GM12878 (cell line): ENCODE measurements around the gene HS3ST1.

ENCODE experiments used
- CTCF ChIP-seq, 3 experiments: IDR thresholded peaks in 2 of 3; conservative IDR thresholded peaks in 1 of 3; 2 replicates each; pipeline ENCODE4 v1.5.1; 2011; ENCODE audit warnings: low read depth in 3 of 3, low read length in 3 of 3, mild to moderate bottlenecking in 3 of 3, control low read depth in 2 of 3, moderate library complexity in 2 of 3, inconsistent platforms in 1 of 3, mixed read lengths in 1 of 3; ENCODE audit not compliant: control insufficient read depth in 2 of 3, insufficient read depth in 1 of 3; ENCODE audit errors: extremely low read depth in 1 of 3
- POLR2A ChIP-seq: IDR thresholded peaks from 2 replicates; pipeline ENCODE4 v1.6.1; 2011; ENCODE audit warnings: low read depth, mild to moderate bottlenecking, low read length

GRCh38 chr4:11436084-11436483, 7.4 kb upstream of the HS3ST1 start:
- no peak for TF ChIP-seq CTCF (IDR thresholded peaks at IDR 0.05 in 2 of 3, conservative IDR thresholded peaks at IDR 0.05 in 1 of 3; ENCODE audit: control insufficient read depth in 2 of 3, extremely low read depth in 1 of 3, insufficient read depth in 1 of 3, low read depth in 3 of 3, low read length in 3 of 3)
- TF ChIP-seq POLR2A, result no peak
